ENCODE measurements around the gene SYCE1.

SYCE1 gene

DNA sequence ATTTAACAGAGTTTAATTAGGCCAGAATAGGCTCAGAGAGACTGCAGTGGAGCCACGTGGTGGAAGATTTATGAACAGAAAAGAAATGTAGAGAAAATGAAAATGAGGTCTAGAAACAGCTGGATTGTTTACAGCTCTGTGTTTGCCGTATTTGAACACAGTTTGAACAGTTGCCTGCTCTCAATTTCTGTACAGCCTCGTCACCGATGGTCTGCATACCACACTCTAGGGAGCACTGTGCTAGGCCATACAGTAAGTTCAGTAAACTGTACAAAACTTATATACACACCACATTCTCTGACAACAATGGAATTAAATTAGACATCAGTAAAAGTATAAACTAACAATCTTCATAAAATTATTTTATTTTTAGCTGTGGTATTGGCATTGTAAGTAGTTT, 49.3 kb downstream of the SYCE1 start:
- TF ChIP-seq, protein P1, sequence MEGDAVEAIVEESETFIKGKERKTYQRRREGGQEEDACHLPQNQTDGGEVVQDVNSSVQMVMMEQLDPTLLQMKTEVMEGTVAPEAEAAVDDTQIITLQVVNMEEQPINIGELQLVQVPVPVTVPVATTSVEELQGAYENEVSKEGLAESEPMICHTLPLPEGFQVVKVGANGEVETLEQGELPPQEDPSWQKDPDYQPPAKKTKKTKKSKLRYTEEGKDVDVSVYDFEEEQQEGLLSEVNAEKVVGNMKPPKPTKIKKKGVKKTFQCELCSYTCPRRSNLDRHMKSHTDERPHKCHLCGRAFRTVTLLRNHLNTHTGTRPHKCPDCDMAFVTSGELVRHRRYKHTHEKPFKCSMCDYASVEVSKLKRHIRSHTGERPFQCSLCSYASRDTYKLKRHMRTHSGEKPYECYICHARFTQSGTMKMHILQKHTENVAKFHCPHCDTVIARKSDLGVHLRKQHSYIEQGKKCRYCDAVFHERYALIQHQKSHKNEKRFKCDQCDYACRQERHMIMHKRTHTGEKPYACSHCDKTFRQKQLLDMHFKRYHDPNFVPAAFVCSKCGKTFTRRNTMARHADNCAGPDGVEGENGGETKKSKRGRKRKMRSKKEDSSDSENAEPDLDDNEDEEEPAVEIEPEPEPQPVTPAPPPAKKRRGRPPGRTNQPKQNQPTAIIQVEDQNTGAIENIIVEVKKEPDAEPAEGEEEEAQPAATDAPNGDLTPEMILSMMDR (conservative IDR thresholded peaks at IDR 0.05) = no peak
- H3K27ac ChIP-seq = no peak overlapping the region

DNA sequence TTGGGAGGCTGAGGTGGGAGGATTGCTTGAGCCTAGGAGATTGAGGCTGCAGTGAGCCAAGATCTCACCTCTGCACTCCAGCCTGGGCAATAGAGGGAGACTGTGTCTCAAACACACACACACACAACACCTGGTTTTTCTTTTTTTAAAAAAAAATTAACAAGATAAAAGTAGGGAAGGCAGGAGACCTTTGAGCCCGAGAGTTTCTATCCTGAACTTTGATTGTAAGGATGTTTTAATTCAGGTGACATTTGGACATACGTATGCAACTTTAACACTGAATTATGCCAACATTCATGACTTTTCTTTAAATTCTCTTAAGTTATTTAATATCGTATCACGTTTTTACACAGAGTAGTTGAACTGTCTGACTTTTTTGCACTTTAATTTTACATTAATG, 49.9 kb downstream of the SYCE1 start:
- no peak overlapping the region for H3K27ac ChIP-seq
- TF ChIP-seq, protein P1 (conservative IDR thresholded peaks at IDR 0.05) = no peak

DNA sequence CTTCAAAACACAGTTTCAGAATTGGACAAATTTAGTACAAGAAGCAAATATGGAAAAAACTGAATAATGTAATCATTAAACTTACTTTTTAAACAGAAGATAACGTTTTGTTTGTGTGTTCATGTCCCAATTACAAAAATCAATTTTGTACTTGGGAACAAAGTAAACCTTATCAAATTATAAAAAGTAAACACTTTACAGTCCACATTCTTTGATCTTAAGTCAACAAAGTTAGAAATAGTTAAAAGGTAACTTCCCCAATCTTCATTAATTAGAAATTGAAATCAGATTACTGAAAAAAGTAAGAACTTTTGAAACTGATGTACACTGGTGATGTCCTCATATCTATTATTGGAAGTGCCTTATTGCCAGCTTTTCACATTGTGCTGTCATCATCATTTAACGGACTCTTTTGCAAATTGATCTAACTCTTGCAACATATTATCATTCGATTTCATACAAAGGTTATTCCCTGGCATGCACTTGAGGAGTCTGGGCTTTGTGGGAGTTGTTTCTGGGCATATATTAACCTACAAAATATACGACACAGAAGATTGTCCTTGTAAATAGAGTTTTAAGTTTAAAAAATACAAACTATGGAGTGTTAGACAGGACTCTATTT, 53.4 kb downstream of the SYCE1 start:
- H3K27ac ChIP-seq = no peak overlapping the region
- TF ChIP-seq, protein P1 (conservative IDR thresholded peaks at IDR 0.05) = no peak

DNA sequence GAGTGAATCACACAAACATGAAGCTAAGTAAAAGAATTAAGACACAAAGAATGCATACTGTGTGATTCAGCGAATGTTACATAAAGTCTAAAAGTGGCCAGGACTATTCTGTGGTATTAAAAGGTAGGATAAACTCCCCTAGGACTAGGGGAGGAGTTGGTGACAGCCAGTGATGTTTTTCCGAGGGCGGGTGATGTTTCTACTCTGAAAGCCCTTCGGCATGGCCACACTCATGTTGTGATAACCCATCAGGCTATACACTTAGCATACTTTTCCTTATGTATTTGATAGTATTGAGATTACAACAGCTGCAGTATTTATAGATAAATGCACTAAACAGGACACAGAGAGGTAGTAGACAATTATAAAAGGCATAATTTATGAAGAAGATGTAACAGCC, 54.0 kb downstream of the SYCE1 start:
- H3K27ac ChIP-seq = no peak overlapping the region
- TF ChIP-seq, protein P1 (conservative IDR thresholded peaks at IDR 0.05) = no peak

DNA sequence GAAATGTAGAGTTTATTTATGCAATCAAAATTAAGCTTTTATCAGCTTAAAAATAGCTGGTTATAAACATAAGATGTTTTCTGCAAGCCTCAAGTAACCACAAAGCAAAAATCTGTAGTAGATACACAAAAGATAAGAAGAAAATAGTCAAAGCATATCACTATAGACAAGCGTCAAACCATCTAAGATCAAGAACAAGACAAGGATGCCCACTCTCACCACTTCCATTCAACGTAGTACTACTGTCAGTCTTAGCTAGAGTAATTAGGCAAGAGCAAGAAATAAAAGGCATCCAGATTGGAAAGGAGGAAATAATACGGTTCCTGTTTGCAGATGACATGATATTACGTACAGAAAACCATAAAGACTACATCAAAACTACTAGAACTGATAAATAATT, 55.7 kb downstream of the SYCE1 start:
- H3K27ac ChIP-seq = no peak overlapping the region
- TF ChIP-seq, protein P1 (conservative IDR thresholded peaks at IDR 0.05) = no peak

Measured in VCaP (cell line).